Left cardiac atrium (tissue), 4 donors: Measurements from ENCODE around the gene ADAM23. TPM values are rescaled to one million over a fixed set of nuclear protein-coding genes. Genes with fewer than 3 reads are reported as not detected.

Experiments used
- ATAC-seq, 2 donors: fragments of 200-7000 bp; cut with Tn5 transposase; one replicate each; pipeline ENCODE4 v1.9.1; 2020; ENCODE audit warnings: mild to moderate bottlenecking in 2 of 2, moderate library complexity in 2 of 2
- DNase-seq: peaks from one replicate; pipeline ENCODE4 v3.0.0-alpha.2; 2020
- intact Hi-C, 2 donors: fragments of 100-400 bp; cut with DNase I; formaldehyde crosslinking; loops; one replicate each; pipeline versions ENCODE4 v1.14.1 to v1.15.1; 2022 to 2023
- total RNA-seq, 2 donors: library from RNA; stranded (reverse); fragmentation: NEBNext Ultra II Directional; extraction: Animal tissue kit (Norgen Biotek cat#: 25700); gene quantifications; one replicate each; pipeline ENCODE4 v1.2.1, GENCODE V29; 2021
- donor health status: DM: no; HTN: yes; CAD: no.
- donor health status: DM: no; HTN: yes; CAD: no; lungs with severe emphysema.
- donor health status: DM: yes; HTN: yes; CAD: no.
- donor health status: Dilated cardiomyopathy.

ADAM23 gene
- total RNA-seq, 2 donors from 2014 or later, result 30.2 to 31.1 TPM

DNA sequence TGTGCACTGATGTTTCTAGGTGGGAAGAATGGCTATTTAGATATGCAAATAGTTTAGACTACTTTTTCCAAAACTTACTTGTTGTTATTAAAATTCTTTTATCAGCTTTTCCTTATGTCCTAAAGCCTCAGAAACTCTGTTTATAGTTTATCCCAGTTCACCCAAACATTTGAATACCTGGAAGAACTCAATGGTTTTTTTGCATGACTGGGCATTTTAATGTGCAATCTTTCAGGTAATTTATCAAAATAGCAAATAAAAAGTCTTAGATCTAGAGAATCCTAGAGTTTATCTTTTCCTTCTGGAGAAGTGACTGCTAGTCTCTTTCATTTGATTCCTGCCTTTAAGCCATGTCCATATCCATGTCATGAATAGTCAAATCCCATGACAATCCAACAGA, 9.6 kb upstream of the ADAM23 start:
- DNase-seq (no peak), ATAC-seq (no peak)
- intact Hi-C loops, result no loop called here

DNA sequence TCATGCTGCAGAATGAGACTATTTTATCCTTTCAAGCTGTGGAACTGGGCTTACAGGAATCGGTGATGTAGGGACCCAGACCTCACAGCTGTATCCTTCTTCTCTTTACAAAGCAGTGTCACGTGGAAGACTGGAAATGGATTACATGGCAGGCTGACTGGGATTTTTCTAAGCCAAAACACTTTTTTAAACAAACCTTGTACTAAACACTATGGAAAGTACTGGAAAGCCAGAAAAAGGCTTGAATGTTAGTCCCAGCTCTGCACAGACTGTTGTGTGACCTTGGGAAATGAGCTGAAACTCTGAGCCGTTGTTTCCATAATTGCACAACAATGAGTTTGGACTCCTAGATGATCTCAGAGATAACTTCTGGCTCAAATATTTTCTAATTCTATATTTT, 7.6 kb upstream of the ADAM23 start:
- ATAC-seq (no peak), DNase-seq (no peak)
- intact Hi-C loops, result no loop called here

DNA sequence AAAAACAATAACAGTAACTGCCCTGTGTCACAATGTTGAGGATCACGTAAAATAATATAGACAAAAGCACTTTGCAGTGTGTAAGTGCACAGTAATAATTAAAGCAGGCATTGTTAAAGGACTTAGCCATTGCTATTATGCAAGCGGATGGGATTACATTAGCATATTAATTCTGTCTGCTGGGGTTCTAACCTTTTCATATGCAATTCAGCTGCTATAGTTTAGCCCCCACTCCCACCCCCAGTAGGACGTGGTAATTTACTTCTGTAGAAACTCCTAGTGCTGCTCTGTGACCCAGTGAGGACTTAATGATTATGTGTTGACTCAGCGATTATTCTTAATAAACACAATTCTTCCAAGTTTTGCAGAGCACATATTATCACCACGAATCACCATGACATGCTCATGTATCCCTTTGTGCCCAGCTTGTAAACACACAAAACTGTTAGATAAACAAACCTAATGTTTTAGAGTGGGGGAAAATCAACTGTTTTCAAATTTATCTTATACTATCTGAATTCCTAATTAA, 5.1 kb upstream of the ADAM23 start:
- DNase-seq (no peak), ATAC-seq (no peak)
- intact Hi-C loops, result no loop called here

DNA sequence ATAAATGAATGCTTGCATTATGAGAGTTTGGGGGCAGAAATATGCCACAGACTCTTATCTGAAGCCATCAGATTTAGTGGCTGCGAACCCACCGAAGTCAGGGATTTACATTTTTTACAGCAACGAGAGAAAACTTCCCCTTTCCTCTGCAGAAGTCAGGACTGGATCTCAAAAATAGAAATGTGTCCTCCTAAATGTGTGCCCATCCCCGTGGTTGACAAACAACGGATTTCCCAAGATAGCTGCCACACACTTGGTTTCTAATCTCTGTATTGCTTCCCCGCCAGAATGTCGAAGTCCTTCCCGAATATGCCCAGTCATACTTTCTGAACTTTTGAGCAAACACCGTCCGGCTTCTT, 879 bp upstream of the ADAM23 start:
- DNase-seq, result no peak
- no peak for ATAC-seq
- intact Hi-C loops, result loop anchor here in 1 of 2 donors (5.0 to 10.0 kb wide), 2 partner anchors 115 to 278 kb away; no protein-coding TSS in a partner anchor

DNA sequence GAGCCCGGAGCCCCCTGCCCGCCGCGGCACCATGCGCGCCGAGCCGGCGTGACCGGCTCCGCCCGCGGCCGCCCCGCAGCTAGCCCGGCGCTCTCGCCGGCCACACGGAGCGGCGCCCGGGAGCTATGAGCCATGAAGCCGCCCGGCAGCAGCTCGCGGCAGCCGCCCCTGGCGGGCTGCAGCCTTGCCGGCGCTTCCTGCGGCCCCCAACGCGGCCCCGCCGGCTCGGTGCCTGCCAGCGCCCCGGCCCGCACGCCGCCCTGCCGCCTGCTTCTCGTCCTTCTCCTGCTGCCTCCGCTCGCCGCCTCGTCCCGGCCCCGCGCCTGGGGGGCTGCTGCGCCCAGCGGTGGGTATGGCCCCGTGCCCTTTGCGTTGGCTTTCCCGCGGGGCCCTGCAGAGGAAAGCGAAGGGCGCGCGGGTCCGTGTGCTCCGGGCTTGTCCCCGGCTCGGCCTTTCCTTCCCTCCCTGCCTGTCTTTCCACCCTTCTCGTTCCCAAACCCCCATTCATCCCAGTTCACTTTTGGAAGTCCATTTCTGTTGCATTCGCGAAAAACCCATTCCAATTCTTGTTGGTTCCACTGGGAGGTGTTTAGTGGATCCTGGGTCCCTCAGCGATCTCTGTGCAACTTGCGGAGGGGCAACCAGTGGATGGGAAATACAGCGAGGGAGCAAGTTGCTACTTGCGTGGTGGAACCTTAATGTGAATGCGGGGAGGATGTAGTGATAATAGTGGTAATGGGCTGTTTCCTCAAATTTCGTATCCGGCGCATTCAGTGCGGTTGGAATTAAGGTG, 599 bp downstream of the ADAM23 start:
- ATAC-seq (peak; percentile 51 to 68), DNase-seq (peak; percentile 23)
- intact Hi-C loops, result loop anchor here in 1 of 2 donors (5.0 to 10.0 kb wide), 2 partner anchors 113 to 279 kb away; no protein-coding TSS in a partner anchor

DNA sequence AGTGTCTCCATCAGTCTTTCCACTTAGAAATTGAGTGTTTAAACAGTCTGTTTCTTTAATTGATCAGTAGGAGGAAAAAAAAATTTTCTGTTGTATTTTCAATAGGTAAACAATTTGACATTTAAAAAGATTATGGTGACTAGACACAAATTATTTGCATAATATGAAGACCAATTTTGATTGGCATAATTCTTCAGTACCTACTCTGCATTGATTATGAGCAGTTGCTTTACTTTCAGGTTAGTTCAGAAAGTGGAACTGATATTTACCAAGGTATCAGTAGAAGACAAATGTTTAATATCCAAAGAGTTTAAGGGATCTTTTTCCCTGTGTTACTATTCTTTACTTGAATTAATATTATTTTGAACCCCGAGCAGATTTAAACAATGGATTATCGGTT, 2.6 kb downstream of the ADAM23 start:
- intact Hi-C loops, result loop anchor here in 1 of 2 donors (10.0 kb wide), 1 partner anchor 281 kb away; no protein-coding TSS in a partner anchor
- no peak for ATAC-seq
- DNase-seq, result no peak

DNA sequence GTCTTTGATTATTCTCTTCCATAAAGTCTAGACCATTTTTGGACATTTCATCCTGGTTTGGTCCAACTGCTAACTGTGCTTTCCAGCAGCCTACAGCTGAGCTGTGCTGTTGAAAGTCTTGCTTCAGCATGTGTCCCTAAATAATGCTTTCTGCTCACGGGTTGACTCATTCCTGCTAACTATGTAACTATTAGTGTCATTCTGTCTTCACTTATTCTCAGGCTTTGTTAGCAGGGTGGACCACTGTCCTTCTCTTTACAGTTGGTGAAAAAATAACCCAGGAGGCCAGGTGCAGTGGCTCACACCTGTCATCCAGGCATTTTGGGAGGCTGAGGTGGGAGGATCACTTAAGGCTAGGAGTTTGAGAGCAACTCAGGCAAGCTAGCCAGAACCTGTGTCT, 8.9 kb downstream of the ADAM23 start:
- ATAC-seq (peak in 1 of 2 donors; percentile 52), DNase-seq (no peak)
- intact Hi-C loops, result no loop called here

DNA sequence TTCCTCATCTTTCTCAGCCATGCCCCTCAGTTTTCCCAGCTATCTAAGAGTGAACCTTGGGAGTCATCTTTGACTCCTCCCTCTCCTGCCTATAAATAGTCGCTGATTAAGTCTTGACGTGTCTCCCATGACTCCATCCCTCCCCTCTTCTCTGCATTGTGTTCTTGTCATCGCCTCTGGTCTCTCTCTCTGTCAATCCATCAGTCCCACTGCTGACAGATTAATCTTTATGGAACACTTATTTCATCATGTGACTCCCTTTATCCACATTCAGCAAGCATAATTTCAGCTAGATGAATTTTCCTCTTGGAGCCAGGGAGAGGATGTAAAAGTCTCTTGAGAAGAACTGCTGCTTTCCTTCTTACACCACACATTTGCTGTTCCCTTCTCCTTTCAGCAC, 9.4 kb downstream of the ADAM23 start:
- intact Hi-C loops, result no loop called here
- DNase-seq (no peak), ATAC-seq (peak; percentile 91 to 96)

DNA sequence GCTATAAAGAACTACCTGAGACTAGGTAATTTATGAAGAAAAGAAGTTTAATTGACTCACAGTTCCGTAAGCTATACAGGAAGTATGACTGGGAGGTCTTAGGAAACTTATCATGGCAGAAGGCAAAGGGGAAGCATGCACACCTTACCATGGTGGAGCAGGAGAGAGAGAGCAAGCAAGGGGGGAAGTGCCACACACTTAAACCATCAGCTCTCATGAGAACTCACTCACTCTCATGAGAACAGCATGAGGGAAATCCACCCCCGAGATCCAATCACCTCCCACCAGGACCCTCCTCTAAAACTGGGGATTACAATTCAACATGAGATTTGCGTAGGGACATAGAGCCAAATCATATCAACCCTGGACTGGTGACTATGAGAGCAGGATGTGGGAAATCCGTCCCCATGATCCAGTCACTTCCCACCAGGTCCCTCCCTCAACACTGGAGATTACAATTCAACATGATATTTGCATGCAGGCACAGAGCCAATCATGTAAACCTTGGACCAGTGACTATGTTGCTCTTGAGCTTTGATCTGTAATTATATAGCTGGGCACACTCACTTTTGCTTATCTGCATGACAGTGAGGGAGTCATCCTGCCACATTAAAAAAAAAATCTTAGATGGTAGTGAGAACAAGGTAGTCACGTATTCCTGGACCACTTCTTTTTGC, 12.9 kb downstream of the ADAM23 start:
- intact Hi-C loops, result no loop called here
- ATAC-seq (no peak), DNase-seq (no peak)

DNA sequence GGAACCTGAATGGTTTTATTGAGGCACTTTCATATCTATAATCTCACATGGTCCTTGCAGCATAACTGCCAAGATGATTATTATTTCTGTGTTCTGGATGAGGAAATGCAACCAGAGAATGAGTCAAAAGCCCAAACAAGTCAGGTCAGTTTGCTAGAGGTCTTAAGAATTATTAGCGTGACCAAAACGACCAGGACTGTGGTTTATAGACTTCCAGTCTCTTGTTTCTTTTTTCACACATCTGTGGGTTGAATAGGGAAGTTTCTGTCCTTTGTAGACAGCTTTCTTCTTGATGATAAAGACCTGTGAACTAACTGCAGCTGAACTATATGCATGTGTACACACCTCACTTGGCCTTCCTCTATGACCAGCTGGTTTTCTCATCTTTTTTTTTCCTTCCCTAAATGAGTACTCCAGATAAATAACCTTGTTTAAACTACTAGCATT, 13.9 kb downstream of the ADAM23 start:
- intact Hi-C loops, result no loop called here
- ATAC-seq (no peak), DNase-seq (no peak)

DNA sequence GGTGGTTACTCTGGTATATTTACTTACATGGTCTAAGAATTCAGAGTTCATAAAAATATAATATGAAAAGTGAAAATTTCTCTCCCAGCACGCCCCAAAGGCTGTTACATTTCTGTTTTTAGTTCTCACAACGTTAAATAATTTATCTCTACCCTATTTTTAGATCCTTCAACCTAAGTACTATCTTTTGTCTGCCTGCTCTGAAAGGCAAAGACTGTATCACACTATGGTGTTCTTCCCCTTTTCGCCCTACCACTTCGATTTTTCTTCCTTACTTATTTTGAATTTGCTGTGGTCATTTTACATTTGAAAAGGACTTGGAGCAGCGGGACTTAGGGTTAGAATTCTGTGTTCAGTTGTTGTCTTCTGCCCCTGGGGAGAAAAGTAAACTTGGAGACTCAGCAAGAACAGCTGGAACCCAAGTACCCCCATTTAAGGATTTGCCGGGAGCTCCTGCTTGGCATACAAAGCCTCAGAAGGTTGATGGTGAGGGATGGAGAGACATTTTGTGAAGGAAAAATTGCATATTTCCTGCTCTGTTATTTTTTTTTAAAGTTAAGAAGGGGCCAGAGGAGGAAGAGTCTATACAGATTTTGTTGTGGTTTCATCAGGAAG, 19.0 kb downstream of the ADAM23 start:
- ATAC-seq, result no peak

DNA sequence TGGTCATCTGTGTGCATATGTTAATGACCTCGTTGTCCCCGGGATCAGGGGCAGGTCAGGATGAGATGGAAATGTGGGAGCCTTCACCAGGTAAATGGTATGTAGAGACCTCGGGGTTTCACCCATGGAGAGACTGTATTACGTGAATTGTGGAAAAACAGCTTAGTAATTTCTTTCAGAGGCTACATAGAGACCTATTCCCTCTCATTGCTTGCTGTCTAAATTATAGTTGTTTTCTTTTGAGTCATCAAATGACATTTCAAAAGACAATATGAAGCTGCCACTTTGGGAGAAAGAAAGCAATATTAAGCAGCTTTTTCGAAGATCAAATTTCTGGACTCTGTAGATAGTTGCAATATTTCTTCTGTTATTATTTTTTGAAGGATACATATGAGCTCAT, 20.4 kb downstream of the ADAM23 start:
- DNase-seq (no peak), ATAC-seq (no peak)
- intact Hi-C loops, result no loop called here

More for the DNA sequence above, 19.0 kb downstream of the ADAM23 start:
- DNase-seq, result no peak
- intact Hi-C loops, result no loop called here

DNA sequence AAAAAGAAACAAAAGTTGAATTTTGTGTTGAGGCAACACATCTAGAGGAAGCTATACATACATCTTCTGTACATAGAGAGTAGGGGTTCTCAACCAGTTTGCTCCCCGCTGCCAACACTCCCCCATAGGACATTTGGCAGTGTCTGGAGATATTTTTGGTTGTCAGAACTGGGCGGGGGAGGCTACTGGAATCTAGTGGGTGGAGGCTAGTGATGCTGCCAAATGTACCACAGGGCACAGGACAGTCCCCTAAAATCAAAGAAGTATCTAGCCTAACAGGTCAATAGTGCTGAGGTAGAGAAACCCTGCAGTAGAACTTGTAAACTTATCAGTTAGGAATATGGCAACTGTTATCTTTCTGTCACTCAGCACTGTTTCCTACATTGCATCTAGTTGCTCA, 21.3 kb downstream of the ADAM23 start:
- intact Hi-C loops, result no loop called here
- peak; percentile 53 to 75 for ATAC-seq

DNA sequence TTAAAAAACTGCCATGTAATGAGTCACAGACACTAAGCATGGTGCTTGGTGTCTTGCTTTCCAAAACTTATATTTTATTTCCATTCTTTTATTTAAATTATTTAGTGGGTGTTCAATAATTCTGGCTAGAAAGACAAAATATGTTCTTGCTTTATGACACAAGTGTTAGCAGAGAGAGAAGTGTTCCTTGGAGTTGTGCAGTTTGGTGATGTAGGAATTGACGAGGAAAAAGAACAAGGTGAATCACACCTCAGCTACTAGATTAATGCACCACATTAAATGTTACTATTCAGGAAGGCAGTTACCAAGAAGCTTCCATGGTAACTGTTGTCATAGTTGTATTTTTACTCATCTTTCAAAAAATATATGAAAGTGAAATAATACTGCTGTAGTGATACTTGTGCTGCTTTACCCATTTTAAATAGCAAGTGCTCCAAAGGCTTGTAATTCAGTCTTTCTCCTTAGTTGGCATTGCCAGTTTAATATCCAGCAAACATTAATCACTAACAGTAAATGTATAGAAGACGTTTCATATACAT, 28.3 kb downstream of the ADAM23 start:
- intact Hi-C loops, result no loop called here
- ATAC-seq, result no peak
- DNase-seq, result no peak

More for the DNA sequence above, 21.3 kb downstream of the ADAM23 start:
- DNase-seq, result no peak

DNA sequence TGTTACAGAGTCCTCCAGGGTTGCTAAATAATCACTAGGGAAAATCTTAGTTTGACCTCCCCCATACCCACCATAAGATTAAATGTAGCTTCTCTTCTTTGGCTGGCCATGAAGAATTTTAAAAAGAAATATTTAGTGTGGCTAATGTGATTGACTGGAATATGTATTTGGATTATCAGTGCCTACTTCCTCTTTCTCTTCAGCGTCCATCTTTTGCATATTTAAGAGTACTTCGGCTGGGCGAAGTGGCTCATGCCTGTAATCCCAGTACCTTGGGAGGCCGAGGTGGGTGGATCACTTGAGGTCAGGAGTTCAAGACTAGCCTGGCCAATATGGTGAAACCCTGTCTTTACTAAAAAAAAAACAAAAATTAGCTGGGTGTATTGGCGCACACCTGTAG, 28.8 kb downstream of the ADAM23 start:
- no peak for ATAC-seq
- intact Hi-C loops, result no loop called here
- no peak for DNase-seq

DNA sequence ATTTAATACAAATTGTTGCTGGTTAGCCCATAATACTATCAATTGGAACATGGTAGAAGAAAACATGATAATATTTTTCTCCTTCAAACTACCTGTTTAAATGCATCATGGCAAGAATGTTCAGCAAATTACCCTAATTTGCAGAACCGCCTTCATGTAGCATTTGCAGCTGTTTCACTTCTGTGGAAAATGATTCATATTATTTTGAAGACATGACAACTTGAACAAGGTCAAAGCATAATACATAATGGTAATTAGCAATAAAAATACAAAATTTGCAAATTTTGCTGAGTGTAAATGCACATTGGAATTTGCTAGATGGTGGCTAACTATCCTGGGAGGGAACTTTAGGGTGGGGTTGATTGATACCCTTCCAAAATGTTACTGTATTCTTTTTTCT, 30.8 kb downstream of the ADAM23 start:
- intact Hi-C loops, result no loop called here
- DNase-seq (no peak), ATAC-seq (no peak)

DNA sequence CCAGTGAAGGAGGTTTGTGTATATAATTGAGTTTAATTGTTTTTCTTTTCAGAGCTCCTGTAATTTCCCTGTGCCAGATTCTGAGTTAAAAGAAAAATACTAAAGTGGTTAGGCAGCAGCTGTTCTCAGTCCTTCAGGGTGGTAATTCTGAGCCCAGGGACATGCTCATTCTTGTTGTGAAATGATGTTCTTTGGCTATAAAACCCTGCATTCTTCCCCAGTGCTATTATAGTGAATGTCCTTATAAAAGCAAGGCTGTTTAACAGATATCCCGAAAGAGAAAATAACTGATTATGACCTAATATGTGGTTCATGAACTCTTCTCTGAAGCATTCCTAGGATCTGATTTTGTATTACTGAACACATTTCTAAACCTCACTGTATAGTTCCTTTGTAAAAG, 34.0 kb downstream of the ADAM23 start:
- DNase-seq (no peak), ATAC-seq (no peak)
- intact Hi-C loops, result no loop called here

DNA sequence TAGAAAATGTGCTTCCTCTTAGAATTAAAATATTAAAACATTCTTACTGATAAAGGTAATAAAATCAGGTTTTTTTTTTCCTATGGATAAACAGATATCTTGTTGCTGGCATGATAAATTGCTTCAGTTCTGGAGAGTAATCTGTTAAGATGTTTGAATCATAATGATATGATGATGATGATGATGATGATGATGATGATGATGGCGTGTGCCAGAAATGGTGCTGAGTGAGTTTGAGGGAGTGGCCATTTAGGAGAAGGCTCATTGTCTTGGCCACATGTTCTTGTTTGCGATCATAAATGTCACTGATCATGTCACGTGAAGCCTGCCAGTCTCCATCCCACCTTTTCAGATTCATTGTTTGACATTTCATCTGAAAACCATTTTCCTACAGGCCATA, 35.0 kb downstream of the ADAM23 start:
- intact Hi-C loops, result no loop called here
- ATAC-seq (no peak), DNase-seq (no peak)

DNA sequence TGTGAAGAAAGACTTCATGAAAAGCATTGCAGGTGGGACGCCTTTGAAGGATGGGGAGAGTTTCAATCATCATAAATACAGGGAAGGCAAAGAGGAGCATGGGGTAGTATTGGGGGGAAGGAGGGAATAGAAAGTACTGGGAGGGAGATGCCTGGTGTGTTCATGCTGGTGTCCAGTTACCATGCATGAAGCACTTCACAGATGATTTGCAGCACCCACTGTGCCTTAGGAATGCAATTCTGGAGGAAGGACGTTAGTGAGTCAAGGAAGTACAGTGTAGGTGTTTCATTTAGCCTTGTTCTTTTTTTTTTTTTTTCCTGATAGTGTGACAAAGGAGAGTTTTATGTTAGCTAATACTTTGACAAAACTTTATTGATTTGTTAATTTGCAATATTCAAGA, 36.8 kb downstream of the ADAM23 start:
- no peak for DNase-seq
- intact Hi-C loops, result no loop called here
- ATAC-seq, result no peak

DNA sequence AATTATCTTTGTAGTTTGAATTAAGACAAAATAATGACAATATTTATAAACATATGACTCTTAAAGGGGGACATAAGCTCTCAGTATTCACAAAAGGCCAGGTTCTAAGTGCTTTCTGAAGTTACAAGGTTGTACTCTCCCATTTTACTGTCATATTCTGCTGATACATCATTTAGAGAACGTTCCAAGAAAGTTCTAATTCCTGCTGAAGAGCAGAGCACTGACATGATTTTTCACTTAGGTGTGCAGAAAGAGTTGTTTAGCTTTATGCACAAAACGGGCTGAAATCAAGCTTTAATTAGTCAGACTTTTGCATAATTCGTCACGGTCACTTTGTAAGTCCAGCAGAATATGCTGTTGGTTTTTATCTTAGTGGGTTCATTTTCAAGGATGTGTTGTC, 37.3 kb downstream of the ADAM23 start:
- DNase-seq (no peak), ATAC-seq (no peak)
- intact Hi-C loops, result no loop called here
